ENCODE results near the gene WDR93. TPM values are rescaled to one million over a fixed set of nuclear protein-coding genes. Genes with fewer than 3 reads are reported as not detected.

The WDR93 gene
- total RNA-seq, 4 donors from 2014 or later: not detected

GRCh38 chr15:89783111-89783860, 92.7 kb downstream of the WDR93 start:
- Histone ChIP-seq H3K36me3 (no peaks in the 10 kb centered on the region), H3K9me3 (peaks cover 0 to 3% of the 10 kb centered on the region in 2 donors), H3K27me3 (no peaks in the 10 kb centered on the region), H3K4me1 (peaks cover 30 to 73% (median 46%) of the 10 kb centered on the region in 4 donors), H3K4me3 (no peak overlapping the region), H3K27ac (peak overlapping the region; percentile 87 to 90 (median 89))
- no peak for DNase-seq
- TF ChIP-seq EP300 (IDR thresholded peaks at IDR 0.05; ENCODE audit: low read depth): no peak
- no peak for TF ChIP-seq POLR2A (IDR thresholded peaks at IDR 0.05)
- no peak for TF ChIP-seq POLR2AphosphoS5 (IDR thresholded peaks at IDR 0.05)
- no peak for TF ChIP-seq CTCF (IDR thresholded peaks at IDR 0.05)
- in situ Hi-C loops (cut with MboI; ENCODE audit: low pct_ligation_motif_present in 1 of 4, low pct_unique_long_range_greater_than_20kb in 1 of 4, low sequenced_read_pairs in 3 of 4): no loop called here
- 67 to 74% methylated on average over 4 to 12 of the region's 14 CpGs for WGBS, 2 donors (ENCODE audit: low coverage in 1 of 2)
- intact Hi-C loops (cut with DNase I; ENCODE audit: low total_unique reads): no loop called here

DNA sequence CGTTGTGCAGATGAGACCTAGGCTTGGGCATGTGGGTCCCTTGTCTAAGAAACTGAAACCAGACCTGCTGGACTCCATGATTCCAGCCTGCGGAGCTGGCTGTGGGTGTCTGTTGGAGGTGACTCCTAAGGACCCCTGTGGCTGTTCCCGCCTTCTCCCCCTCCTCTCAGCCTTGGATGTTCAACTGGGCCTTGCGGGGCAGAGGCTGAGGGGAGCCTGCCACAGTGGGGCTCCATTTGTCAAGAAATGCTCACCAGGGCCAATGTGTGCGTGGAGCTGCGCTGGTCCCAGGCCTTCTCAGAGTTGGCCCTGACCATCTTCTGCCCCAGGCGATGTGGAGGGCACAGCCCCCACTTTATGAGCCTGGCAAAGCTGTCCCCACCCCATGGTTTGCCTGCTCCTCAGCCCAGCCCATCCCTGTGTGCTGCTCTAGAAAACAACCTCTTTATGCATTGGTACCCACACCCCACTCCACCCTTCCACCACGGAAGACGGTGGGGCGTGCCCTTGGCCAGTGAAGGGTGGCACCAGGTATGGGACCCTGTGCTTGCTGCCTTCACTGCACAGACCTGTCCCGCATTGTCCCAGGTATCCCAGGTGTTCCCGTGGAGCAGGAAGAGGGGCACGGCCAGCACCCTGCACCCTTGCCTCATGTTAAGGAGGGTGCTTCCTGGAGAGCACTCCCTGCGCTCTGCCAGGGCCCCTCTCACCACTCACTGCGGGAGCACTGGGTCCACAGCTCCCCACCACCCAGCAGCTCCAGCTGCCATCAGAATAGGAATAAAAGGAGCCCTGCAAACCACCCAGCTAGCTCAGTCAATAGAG, 93.5 kb downstream of the WDR93 start:
- peak; percentile 73 for DNase-seq
- no peaks in the 10 kb centered on the region for H3K27me3 ChIP-seq
- TF ChIP-seq CTCF (IDR thresholded peaks at IDR 0.05): no peak
- no peak for TF ChIP-seq POLR2AphosphoS5 (IDR thresholded peaks at IDR 0.05)
- no peak for TF ChIP-seq EP300 (IDR thresholded peaks at IDR 0.05; ENCODE audit: low read depth)
- TF ChIP-seq POLR2A (IDR thresholded peaks at IDR 0.05): no peak
- H3K4me1 ChIP-seq: peaks cover 30 to 68% (median 46%) of the 10 kb centered on the region in 4 donors
- H3K4me3 ChIP-seq: no peak overlapping the region
- in situ Hi-C loops (cut with MboI; ENCODE audit: low pct_ligation_motif_present in 1 of 4, low pct_unique_long_range_greater_than_20kb in 1 of 4, low sequenced_read_pairs in 3 of 4) (no loop called here), intact Hi-C loops (cut with DNase I; ENCODE audit: low total_unique reads) (no loop called here)
- peak overlapping the region; percentile 87 to 90 (median 89) for H3K27ac ChIP-seq
- no peaks in the 10 kb centered on the region for H3K36me3 ChIP-seq
- 78% methylated on average over 15 of the region's 15 CpGs; no CpG with 5 or more reads in 1 of the 2 donors for whole genome bisulfite sequencing, 2 donors (ENCODE audit: low coverage in 1 of 2)
- H3K9me3 ChIP-seq: peaks cover 0 to 3% of the 10 kb centered on the region in 2 donors

GRCh38 chr15:89784686-89784960, 94.0 kb downstream of the WDR93 start:
- Histone ChIP-seq H3K27me3 (no peaks in the 10 kb centered on the region), H3K36me3 (no peaks in the 10 kb centered on the region), H3K4me3 (no peak overlapping the region), H3K27ac (peak overlapping the region; percentile 87 to 90 (median 89)), H3K9me3 (peaks cover 0 to 3% of the 10 kb centered on the region in 2 donors), H3K4me1 (peaks cover 30 to 68% (median 46%) of the 10 kb centered on the region in 4 donors)
- TF ChIP-seq EP300 (IDR thresholded peaks at IDR 0.05; ENCODE audit: low read depth) (no peak), POLR2A (IDR thresholded peaks at IDR 0.05) (no peak), CTCF (IDR thresholded peaks at IDR 0.05) (no peak), POLR2AphosphoS5 (IDR thresholded peaks at IDR 0.05) (no peak)
- intact Hi-C loops (cut with DNase I; ENCODE audit: low total_unique reads) (no loop called here), in situ Hi-C loops (cut with MboI; ENCODE audit: low pct_ligation_motif_present in 1 of 4, low pct_unique_long_range_greater_than_20kb in 1 of 4, low sequenced_read_pairs in 3 of 4) (no loop called here)
- WGBS, 2 donors (ENCODE audit: low coverage in 1 of 2): 57% methylated on average over 6 of the region's 7 CpGs; no CpG with 5 or more reads in 1 of the 2 donors
- no peak for DNase-seq

- no peaks in the 10 kb centered on the region for H3K36me3 ChIP-seq
- no peak overlapping the region for H3K4me3 ChIP-seq
- TF ChIP-seq POLR2A (IDR thresholded peaks at IDR 0.05): peak; percentile 54
- no peak for TF ChIP-seq CTCF (IDR thresholded peaks at IDR 0.05)
- peak in 2 of 3 donors; percentile 50 to 65 for TF ChIP-seq POLR2AphosphoS5 (IDR thresholded peaks at IDR 0.05)
- WGBS, 2 donors (ENCODE audit: low coverage in 1 of 2): 55 to 80% methylated on average over 2 to 13 of the region's 13 CpGs
- intact Hi-C loops (cut with DNase I; ENCODE audit: low total_unique reads) (no loop called here), in situ Hi-C loops (cut with MboI; ENCODE audit: low pct_ligation_motif_present in 1 of 4, low pct_unique_long_range_greater_than_20kb in 1 of 4, low sequenced_read_pairs in 3 of 4) (no loop called here)
- peaks cover 0 to 3% of the 10 kb centered on the region in 2 donors for H3K9me3 ChIP-seq
- peak overlapping the region; percentile 87 to 90 (median 89) for H3K27ac ChIP-seq
- DNase-seq: peak; percentile 87
- no peaks in the 10 kb centered on the region for H3K27me3 ChIP-seq
- H3K4me1 ChIP-seq: peaks cover 30 to 64% (median 43%) of the 10 kb centered on the region in 4 donors
Measured at GRCh38 chr15:89785064-89785773, 94.6 kb downstream of the WDR93 start.
